ENCODE measurements around the gene P4HB. TPM values are rescaled to one million over a fixed set of nuclear protein-coding genes. Genes with fewer than 3 reads are reported as not detected.

The P4HB gene
- total and polyA plus RNA-seq, 10 of the 15 experiments (the other 5 are each of a cell fraction or from before 2014, with no cell fraction given), result 4.7 to 549 (median 361) TPM

GRCh38 chr17:81821603-81822311 lies 38.6 kb downstream of the P4HB start (continued):
- no peak for TF ChIP-seq ZBTB4 (CRISPR knock-in tag; IDR thresholded peaks at IDR 0.05)

- in situ Hi-C loops (cut with MboI), result loop anchor here (5.0 kb wide), 1 partner anchor 104 kb away; no protein-coding TSS in a partner anchor
- H3K27me3 ChIP-seq (replicated peaks in 1 of 2; ENCODE audit: control insufficient read depth in 2 of 2, insufficient read depth in 2 of 2, low read length in 1 of 2), result no peaks in the 10 kb centered on the region
- ChIA-PET CTCF (no interaction called here), SMC1A (ENCODE audit: uncharacterized antibody, unreplicated experiment) (no interaction called here), RAD21 (ENCODE audit: unreplicated experiment) (no interaction called here), POLR2A (no interaction called here)
- ATAC-seq, result no peak
- no peak for FAIRE-seq
- intact Hi-C loops (cut with micrococcal nuclease; ENCODE audit: unreplicated experiment), result no loop called here
- TF ChIP-seq MEF2A (IDR thresholded peaks at IDR 0.05; ENCODE audit: insufficient read depth, low read depth, low read length), result no peak
- TF ChIP-seq POLR2A (IDR thresholded peaks at IDR 0.05; ENCODE audit: low read depth, low read length), result 0 out of 2 replicates have a peak, but pooled peaks have one; percentile 24
- H4K20me1 ChIP-seq (ENCODE audit: control insufficient read depth, insufficient read depth), result no peaks in the 10 kb centered on the region
- BruUV-seq (replicated peaks), result no TSS peak
- no peaks in the 10 kb centered on the region for H3K4me1 ChIP-seq (ENCODE audit: control insufficient read depth, insufficient read depth, low read length)
- WGBS (ENCODE audit: insufficient coverage, insufficient replicate concordance, low lambda C conversion rate, missing lambda C conversion rate), result 76% methylated on average over 8 of the region's 8 CpGs
- no peaks in the 10 kb centered on the region for H3K79me2 ChIP-seq (ENCODE audit: control insufficient read depth, insufficient read depth, low read length)
- H3K4me2 ChIP-seq (ENCODE audit: control insufficient read depth, insufficient read depth), result no peak overlapping the region
- no peak overlapping the region for H3K4me3 ChIP-seq
- H3K9ac ChIP-seq (ENCODE audit: control insufficient read depth, insufficient read depth, low read length), result no peak overlapping the region
- H3K27ac ChIP-seq (ENCODE audit: control insufficient read depth, insufficient read depth), result no peak overlapping the region
- no peaks in the 10 kb centered on the region for H3K9me3 ChIP-seq (replicated peaks; ENCODE audit: control insufficient read depth, insufficient read depth, low read length)
- DNase-seq (ENCODE audit: low read depth, low spot score), result no peak
- H2AFZ ChIP-seq (ENCODE audit: control insufficient read depth, low read depth, low read length), result no peak overlapping the region
- H3K36me3 ChIP-seq (ENCODE audit: control insufficient read depth in 2 of 2, insufficient read depth in 2 of 2, low read length in 1 of 2), result no peaks in the 10 kb centered on the region
These were observed 39.2 kb downstream of the P4HB start for GRCh38 chr17:81821147-81821546.
